Esophagus muscularis mucosa (tissue), 4 donors: ENCODE measurements around the gene SDF2. TPM values are rescaled to one million over a fixed set of nuclear protein-coding genes. Genes with fewer than 3 reads are reported as not detected.
A peak's percentile ranks its signal among the peaks of the same experiment; 100 is the strongest.

ENCODE experiments used
- DNase-seq: peaks from one replicate; pipeline ENCODE4 v3.0.0-alpha.2; 2017; ENCODE audit errors: extremely low spot score
- H3K27ac ChIP-seq, 4 donors: fragments of 200-600 bp; sonication (generic); replicated peaks in 1 of 4; 1 replicate in 3 of 4; 2 replicates in 1 of 4; pipeline ENCODE4 v1.5.1; 2016 to 2019; ENCODE audit warnings: mild to moderate bottlenecking in 1 of 4
- H3K27me3 ChIP-seq, 4 donors: fragments of 200-600 bp; sonication (generic); one replicate each; pipeline versions ENCODE4 v1.5.1 to v1.6.0; 2016 to 2019
- H3K36me3 ChIP-seq, 4 donors: fragments of 200-600 bp; sonication (generic); one replicate each; pipeline ENCODE4 v1.5.1; 2016 to 2019
- H3K4me1 ChIP-seq, 4 donors: fragments of 200-600 bp; sonication (generic); one replicate each; pipeline ENCODE4 v1.5.1; 2016 to 2019
- H3K4me3 ChIP-seq, 4 donors: fragments of 200-600 bp; sonication (generic); 1 replicate in 2 of 4; 2 replicates in 2 of 4; pipeline ENCODE4 v1.5.1; 2016 to 2019; ENCODE audit warnings: mild to moderate bottlenecking in 4 of 4, moderate library complexity in 1 of 4
- H3K9me3 ChIP-seq, 4 donors: fragments of 200-600 bp; sonication (generic); 1 replicate in 3 of 4; 2 replicates in 1 of 4; pipeline ENCODE4 v1.5.1; 2016 to 2019
- EP300 ChIP-seq: sonication (generic); formaldehyde crosslinking; IDR thresholded peaks from one replicate; pipeline ENCODE4 v1.6.1; 2017; ENCODE audit warnings: antibody characterized with exemption
- POLR2A ChIP-seq: fragments of 450-650 bp; IDR thresholded peaks from one replicate; pipeline ENCODE4 v1.6.1; 2017; ENCODE audit warnings: antibody characterized with exemption, moderate library complexity, mild to moderate bottlenecking, low read depth
- POLR2AphosphoS5 ChIP-seq, 2 donors: sonication (generic); formaldehyde crosslinking; IDR thresholded peaks; one replicate each; pipeline ENCODE4 v1.6.1; 2017; ENCODE audit warnings: antibody characterized with exemption in 2 of 2
- WGBS: methylation state at CpG from one replicate; pipeline ENCODE4 v1.1.5; 2018; 5-methylcytosine and 5-hydroxymethylcytosine counted together
- intact Hi-C: fragments of 100-400 bp; cut with DNase I; formaldehyde crosslinking; loops from one replicate; pipeline ENCODE4 v1.15.1; 2023
- total RNA-seq, 4 donors: library from RNA; depleted of rRNA; stranded (reverse); fragments of >200 nt; gene quantifications; one replicate each; pipeline versions ENCODE4 v1.1.0 to v1.2.1, GENCODE V29; 2016
- TF ChIP-seq, protein P1 (sequence below), 3 experiments: fragments of 200-600 bp in 2 of 3; fragments of 450-650 bp in 1 of 3; sonication (generic) in 2 of 3; IDR thresholded peaks; one replicate each; pipeline ENCODE4 v1.5.1; 2017 to 2019; ENCODE audit warnings: antibody characterized with exemption in 3 of 3, mild to moderate bottlenecking in 2 of 3, moderate library complexity in 1 of 3

Gene SDF2
- total RNA-seq, 4 donors from 2014 or later = 39.1 to 46.7 (median 42.6) TPM

- intact Hi-C loops = loop anchor here (5.0 kb wide), 1 partner anchor 44 kb away; the partner anchor contains the start of genes SDF2 and SUPT6H
- TF ChIP-seq POLR2A (no peak), EP300 (no peak)
Measured at GRCh38 chr17:28706471-28707338, 45.0 kb upstream of the SDF2 start.

DNA sequence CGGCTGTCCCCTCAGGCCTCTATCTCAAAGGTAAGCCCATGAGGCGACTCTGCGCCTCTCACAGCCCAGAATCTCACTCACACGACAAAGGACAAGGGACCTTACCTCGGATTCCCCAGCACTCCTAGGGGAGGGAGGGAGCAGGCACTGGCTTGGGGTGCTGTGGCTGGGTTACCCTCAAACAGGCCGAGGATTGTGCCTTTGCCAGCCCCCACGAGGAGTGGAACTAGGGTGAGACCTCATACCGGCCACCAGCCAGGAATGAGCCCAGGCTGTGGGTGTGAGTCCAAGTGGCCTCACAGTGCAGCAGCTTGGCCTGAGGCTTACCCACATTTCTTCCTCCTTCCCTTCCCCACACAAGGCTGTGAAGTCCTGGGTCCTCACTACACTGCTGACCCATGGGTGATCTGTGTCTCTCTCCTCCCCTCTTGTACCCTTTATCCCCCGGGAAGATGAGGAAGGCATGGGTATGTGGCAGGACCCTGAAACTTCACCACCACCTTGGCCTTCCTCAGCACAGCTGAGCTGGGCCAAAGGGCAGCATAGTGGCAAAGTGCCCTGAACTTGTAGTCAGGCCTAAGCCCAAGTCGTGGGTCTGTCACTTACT is 44.1 kb upstream of the SDF2 start:
- Histone ChIP-seq H3K4me1 (peaks cover 6 to 14% (median 11%) of the 10 kb centered on the region in 4 donors), H3K27ac (no peak overlapping the region), H3K4me3 (no peak overlapping the region), H3K27me3 (no peaks in the 10 kb centered on the region), H3K36me3 (peaks cover 24 to 42% (median 38%) of the 10 kb centered on the region in 4 donors), H3K9me3 (no peaks in the 10 kb centered on the region)
- intact Hi-C loops = loop anchor here (5.0 kb wide), 1 partner anchor 44 kb away; the partner anchor contains the start of genes SDF2 and SUPT6H
- TF ChIP-seq POLR2AphosphoS5 (IDR thresholded peaks at IDR 0.05) = peak in 1 of 2 donors; percentile 20
- TF ChIP-seq, protein P1, sequence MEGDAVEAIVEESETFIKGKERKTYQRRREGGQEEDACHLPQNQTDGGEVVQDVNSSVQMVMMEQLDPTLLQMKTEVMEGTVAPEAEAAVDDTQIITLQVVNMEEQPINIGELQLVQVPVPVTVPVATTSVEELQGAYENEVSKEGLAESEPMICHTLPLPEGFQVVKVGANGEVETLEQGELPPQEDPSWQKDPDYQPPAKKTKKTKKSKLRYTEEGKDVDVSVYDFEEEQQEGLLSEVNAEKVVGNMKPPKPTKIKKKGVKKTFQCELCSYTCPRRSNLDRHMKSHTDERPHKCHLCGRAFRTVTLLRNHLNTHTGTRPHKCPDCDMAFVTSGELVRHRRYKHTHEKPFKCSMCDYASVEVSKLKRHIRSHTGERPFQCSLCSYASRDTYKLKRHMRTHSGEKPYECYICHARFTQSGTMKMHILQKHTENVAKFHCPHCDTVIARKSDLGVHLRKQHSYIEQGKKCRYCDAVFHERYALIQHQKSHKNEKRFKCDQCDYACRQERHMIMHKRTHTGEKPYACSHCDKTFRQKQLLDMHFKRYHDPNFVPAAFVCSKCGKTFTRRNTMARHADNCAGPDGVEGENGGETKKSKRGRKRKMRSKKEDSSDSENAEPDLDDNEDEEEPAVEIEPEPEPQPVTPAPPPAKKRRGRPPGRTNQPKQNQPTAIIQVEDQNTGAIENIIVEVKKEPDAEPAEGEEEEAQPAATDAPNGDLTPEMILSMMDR (IDR thresholded peaks at IDR 0.05) = no peak
- no peak for DNase-seq
- 77% methylated on average over 10 of the region's 10 CpGs for WGBS

More at GRCh38 chr17:28706471-28707338, 45.0 kb upstream of the SDF2 start:
- Histone ChIP-seq H3K27ac (no peak overlapping the region), H3K36me3 (peaks cover 16 to 34% (median 29%) of the 10 kb centered on the region in 4 donors), H3K4me3 (no peak overlapping the region), H3K27me3 (no peaks in the 10 kb centered on the region), H3K9me3 (no peaks in the 10 kb centered on the region), H3K4me1 (peaks cover 8 to 19% (median 16%) of the 10 kb centered on the region in 4 donors)
- no peak for DNase-seq
- WGBS = 64% methylated on average over 7 of the region's 7 CpGs

DNA sequence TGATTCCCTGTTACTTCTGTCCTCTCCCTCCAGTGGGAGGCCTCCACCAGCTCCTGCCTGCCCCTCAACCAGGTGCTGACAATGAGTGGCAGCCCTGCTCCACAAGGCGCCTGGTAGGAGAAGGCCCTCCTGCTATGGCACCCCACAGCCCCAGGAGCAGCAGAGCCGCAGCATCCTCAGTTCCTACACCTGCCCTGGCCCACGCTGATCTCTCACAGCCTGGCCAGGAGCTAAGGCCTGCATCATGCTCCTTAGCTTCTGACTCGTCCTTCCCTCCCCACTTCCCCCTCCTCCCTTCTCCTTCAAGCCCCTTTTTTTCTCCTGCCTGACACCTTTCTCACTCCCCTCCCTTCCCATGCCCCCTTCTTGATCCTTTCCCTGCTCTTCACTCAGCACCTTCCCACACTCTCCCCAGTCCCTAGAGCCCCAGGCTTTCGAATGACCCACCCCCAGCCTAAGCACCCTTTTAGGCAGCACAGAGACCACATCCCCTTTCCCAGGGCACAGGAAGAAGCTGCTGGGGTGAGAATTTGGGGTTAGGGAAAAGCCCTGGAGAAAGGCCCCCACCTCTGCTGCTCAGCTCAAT is 43.5 kb upstream of the SDF2 start:
- H3K36me3 ChIP-seq = peaks cover 31 to 49% (median 45%) of the 10 kb centered on the region in 4 donors
- no peak overlapping the region for H3K27ac ChIP-seq
- no peak overlapping the region for H3K4me3 ChIP-seq
- TF ChIP-seq, protein P1 (IDR thresholded peaks at IDR 0.05) = no peak
- TF ChIP-seq POLR2A = no peak
- no peak for TF ChIP-seq POLR2AphosphoS5 (IDR thresholded peaks at IDR 0.05)
- TF ChIP-seq EP300 = no peak
- no peaks in the 10 kb centered on the region for H3K27me3 ChIP-seq
- intact Hi-C loops = loop anchor here (5.0 kb wide), 1 partner anchor 43 kb away; the partner anchor contains the start of genes SDF2 and SUPT6H
- no peak for DNase-seq
- 79% methylated on average over 5 of the region's 5 CpGs for whole genome bisulfite sequencing
- no peaks in the 10 kb centered on the region for H3K9me3 ChIP-seq
- peaks cover 2 to 8% (median 5%) of the 10 kb centered on the region in 4 donors for H3K4me1 ChIP-seq

- no peaks in the 10 kb centered on the region for H3K9me3 ChIP-seq
- H3K4me3 ChIP-seq = no peak overlapping the region
- 89% methylated on average over 11 of the region's 14 CpGs for WGBS
- H3K27ac ChIP-seq = no peak overlapping the region
- peaks cover 39 to 57% (median 53%) of the 10 kb centered on the region in 4 donors for H3K36me3 ChIP-seq
- TF ChIP-seq, protein P1 (IDR thresholded peaks at IDR 0.05) = no peak
- no peaks in the 10 kb centered on the region for H3K27me3 ChIP-seq
- intact Hi-C loops = no loop called here
- H3K4me1 ChIP-seq = no peaks in the 10 kb centered on the region
- no peak for DNase-seq
Measured at GRCh38 chr17:28704219-28704858, 42.6 kb upstream of the SDF2 start.
